DOHH2 (cell line): ENCODE measurements around the gene AKNA.

Experiments used
- EZH2phosphoT487 ChIP-seq: fragments of 200-600 bp; sonication (generic); IDR thresholded peaks from 2 replicates; pipeline ENCODE4 v1.6.1; 2017; ENCODE audit warnings: borderline replicate concordance, mild to moderate bottlenecking, antibody characterized with exemption, low read length, moderate library complexity, mixed read lengths
- TF ChIP-seq, protein P1 (sequence below): fragments of 200-600 bp; sonication (generic); IDR thresholded peaks from one replicate; pipeline ENCODE4 v1.5.1; 2014; ENCODE audit warnings: antibody characterized with exemption, mild to moderate bottlenecking, low read depth, low read length; ENCODE audit not compliant: poor library complexity, severe bottlenecking

DNA sequence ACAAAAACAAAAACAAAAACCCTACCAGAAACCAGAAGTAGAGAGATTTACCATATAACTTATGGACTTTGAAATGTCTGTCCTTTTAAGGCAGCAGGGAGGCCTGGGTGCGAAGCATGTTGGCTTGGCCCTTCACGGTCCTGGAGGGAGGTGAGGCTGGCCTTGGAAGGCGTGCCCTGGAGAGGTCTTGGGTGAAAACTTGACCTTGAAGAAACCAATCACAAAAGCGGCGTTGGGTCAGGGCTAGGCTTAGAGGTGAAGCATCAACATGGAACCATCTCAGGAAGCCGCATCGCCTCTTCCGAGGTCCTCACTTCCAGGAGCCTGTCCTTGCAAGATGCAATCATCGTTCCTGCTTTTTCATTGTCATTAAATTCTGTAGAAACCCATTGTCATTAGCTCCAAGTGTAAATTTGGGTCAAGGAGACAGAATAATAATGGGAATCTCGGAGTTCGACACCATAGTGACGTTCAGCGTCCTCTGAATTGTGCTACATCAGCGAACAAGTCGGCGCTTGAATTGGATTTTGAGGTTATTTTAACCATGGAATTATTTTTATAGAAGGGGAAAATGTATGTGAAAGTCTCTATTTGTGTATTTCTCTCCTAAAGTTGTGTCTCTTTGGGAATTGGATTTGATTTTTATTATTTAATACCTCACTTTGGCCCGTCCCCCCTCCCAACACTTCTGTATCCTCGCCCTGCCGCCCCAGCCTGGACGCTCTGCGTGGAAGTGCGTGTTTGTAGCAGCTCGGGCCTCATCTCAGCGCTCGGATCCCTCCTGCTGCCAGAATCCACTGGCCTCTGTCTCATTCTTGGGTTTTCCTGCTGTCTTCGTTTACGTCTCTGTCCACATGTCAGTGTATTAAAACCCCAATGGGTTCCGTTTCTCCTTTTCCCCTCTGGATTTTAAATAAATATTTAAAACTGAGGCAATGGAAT, 75.9 kb downstream of the AKNA start:
- TF ChIP-seq, protein P1, sequence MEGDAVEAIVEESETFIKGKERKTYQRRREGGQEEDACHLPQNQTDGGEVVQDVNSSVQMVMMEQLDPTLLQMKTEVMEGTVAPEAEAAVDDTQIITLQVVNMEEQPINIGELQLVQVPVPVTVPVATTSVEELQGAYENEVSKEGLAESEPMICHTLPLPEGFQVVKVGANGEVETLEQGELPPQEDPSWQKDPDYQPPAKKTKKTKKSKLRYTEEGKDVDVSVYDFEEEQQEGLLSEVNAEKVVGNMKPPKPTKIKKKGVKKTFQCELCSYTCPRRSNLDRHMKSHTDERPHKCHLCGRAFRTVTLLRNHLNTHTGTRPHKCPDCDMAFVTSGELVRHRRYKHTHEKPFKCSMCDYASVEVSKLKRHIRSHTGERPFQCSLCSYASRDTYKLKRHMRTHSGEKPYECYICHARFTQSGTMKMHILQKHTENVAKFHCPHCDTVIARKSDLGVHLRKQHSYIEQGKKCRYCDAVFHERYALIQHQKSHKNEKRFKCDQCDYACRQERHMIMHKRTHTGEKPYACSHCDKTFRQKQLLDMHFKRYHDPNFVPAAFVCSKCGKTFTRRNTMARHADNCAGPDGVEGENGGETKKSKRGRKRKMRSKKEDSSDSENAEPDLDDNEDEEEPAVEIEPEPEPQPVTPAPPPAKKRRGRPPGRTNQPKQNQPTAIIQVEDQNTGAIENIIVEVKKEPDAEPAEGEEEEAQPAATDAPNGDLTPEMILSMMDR, result no peak
- no peak for TF ChIP-seq EZH2phosphoT487
